Retina (tissue), 1 donor: ENCODE measurements around the gene LRRC45.
"Not testable (repeated sequence)": the region's sequence is repeated elsewhere in the genome, so short reads cannot be mapped to it uniquely, and the experiment has no call there.

ENCODE experiments used
- DNase-seq: peaks from one replicate; pipeline ENCODE4 v3.0.0-alpha.2; 2016

Gene LRRC45

DNA sequence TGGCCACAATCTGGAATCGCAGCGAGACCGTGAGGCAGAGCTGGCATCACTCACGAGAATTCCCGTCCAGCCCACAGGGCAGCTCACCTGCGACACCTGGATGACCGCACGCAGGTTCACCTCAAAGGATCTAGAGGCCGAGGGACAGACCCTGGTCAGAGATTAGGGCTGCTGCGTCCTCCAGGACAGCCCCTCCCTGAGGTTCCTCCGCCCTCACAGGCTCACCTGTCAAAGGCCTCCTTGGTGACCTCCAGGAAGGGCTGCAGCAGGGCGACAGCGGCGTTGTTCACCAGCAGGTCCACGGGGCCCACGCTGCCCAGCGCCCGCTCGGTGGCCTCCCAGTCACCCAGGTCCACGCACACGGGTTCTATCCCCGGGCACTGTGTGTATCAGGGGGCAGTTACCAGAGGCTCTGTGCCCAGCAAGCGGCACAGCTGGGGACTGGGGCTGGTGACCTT, 13.6 kb downstream of the LRRC45 start:
- DNase-seq: no peak

DNA sequence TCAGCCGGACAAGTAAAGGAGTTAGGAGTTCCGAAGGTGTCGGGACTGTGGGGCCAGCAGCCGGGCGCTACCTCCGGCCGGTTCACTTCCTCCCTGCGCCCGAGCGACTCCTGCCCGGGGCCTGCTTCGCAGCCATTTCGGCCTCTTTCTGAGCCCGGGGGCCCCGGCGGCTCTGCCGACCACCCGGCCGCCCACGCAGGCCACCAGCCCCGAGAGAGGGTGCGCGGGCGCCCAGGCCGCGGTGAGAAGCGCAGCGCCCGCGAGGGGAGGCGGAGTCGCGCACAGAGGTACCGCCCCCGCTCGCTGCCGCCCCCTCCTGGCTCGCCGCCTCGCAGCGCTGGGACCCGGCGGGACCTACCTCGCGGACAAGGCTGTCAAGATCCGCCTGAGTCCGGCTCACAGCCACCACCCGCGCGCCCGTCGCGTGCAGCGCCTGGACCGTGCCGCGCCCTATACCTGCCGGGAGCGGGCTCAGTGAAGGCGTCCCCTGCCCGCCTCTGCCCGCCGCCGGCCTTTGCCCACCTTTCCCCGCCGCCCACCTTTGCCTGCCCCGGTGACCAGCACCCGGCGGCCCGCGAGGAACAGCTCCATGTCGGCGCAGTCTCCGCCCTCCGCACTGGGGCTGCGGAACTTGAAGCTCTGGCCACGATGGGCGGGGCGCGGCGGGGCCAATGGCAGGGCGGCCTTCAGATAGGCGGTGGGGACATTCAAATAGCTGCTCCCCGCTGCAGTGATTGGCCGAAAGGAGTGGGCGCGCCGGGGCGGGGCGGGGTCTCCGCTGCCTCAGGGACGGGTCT, 14.2 kb downstream of the LRRC45 start, which contains the start of gene DCXR:
Gene DCXR, minus strand, starts transcription at position 606 of the 797 bp plus-strand sequence. Its CDS starts 15 bp downstream, at position 591.
- peak; percentile 98 for DNase-seq

DNA sequence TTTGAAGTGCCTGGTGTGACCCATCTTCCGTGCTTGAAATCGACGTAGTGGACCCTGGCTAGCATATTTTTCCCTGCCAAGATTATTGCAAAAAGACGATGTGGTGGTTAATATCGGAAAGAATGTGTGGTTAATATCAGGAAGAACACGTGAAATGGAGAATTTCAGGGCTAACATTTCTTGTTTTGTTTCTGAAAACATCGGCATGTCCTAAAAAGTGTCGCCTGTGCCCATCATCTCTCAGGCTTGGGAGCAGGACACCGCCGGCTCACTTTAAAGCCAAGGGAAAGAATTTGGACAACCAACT, 14.7 kb downstream of the LRRC45 start:
- no peak for DNase-seq

DNA sequence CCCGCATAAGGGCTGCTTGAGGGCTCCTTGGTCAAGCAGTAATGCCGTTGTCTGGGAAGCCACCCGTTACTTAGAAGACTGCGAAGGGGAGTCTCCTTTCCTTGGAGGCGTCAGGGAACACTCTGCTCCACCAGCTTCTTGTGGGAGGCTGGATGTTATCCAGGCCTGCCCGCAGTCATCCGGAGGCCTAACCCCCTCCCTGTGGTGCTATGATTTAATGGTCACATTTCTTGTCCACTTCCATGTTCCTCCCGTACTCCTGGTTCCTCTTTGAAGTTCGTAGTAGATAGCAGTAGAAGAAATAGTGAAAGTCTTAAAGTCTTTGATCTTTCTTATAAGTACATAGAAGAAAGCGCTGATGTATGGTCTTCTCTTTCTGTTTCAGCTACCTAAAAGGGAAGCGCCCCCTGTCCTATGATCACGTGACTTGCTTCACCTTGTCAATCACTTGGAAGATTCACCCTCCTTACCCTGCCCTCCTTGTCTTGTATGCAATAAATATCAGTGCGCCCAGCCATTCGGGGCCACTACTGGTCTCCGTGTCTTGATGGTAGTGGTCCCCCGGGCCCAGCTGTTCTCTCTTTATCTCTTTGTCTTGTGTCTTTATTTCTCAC, 15.8 kb downstream of the LRRC45 start:
- not testable (repeated sequence) for DNase-seq

DNA sequence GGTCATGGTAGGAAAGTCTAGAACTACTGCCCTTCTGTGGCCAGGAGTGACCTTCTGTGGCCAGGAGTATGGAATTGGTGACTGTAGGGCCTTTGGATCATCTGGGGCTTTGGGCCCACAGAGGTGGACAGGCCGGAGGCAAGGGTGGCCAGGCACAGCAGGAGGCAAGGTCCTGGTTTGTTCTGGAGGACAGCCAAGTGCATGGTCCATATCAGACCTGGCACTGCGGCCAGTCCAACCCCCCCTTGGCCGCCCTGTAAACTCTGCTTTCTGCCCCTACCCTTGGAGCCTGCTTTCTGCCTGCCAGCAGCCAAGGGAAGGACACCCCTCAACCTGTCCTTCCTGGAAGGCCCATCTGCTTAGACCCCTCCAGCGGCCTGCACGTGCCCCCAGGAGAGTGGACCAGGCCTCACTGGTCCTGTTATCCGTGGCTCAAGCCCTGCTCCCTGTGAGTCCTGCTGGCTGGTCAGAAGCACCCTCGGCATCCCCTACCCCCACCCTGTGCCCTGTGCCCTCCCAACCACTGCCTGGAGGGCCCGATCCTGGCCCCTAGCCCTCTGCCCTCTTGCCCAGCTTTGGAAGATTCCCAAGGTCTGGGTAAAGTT, 16.7 kb downstream of the LRRC45 start:
- DNase-seq: no peak

DNA sequence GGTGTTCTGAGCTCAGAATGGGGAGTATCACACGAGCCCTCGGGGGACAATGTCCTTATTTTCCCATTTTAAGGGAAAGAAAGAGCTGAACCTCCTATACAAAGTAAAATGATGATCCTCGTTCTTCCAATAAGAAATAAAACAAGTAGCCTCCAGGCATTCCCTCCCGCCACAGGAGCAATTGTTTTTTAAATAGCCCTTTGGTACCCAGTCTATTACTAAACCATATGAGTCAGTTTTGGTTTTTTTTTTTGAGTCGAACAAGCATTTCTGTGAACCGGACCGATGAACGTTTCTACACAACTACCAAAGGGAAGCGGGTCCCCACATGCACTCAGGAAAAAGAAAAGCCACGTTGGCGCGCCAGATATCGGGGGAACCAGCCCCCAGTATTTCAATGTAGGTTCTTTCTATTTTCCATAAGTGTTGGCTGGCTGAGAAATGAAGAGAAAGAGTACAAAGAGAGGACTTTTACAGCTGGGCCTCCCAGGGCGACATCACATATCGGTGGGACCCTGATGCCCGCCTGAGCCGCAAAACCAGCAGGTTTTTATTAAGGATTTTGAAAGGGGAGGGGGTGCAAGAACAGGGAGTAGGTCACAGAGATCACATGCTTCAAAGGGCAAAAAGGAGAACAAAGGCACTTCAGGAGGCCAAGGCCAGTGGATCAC, 18.2 kb downstream of the LRRC45 start:
- DNase-seq: no peak

DNA sequence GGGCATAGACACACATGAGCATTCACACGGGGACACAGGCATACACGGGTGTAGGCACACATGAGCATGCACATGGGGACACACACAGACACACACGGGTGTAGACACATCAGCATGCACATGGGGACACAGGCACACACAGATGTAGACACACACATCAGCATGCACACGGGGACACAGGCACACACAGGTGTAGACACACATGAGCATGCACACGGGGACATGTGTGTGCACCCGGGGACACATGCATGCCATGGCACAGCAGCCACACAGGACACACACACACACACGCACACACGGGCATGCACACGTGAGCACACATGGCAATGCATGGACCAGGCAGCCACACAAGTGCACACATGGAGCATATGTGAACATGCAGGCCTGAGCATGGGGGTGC, 19.5 kb downstream of the LRRC45 start:
- no peak for DNase-seq

DNA sequence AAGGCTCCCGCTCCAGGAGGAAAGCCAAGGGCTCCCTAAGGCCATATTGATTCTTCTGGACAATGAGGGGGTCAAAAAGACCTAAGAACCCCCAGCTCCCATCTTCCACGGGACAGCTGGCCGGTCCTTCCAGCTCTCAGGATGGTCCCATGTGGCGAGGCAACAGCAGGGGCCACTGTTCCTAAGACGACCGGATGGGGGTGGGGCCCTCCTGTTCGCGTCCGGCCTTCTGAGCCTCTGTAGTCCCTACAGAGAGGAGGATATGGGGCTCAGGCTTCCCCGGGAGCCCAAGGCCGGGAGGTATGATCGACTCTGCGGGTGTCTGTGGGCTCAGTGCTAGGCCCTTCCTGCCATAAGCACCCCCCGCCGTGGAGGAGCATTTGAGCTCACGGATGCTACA, 20.4 kb downstream of the LRRC45 start:
- DNase-seq: no peak

DNA sequence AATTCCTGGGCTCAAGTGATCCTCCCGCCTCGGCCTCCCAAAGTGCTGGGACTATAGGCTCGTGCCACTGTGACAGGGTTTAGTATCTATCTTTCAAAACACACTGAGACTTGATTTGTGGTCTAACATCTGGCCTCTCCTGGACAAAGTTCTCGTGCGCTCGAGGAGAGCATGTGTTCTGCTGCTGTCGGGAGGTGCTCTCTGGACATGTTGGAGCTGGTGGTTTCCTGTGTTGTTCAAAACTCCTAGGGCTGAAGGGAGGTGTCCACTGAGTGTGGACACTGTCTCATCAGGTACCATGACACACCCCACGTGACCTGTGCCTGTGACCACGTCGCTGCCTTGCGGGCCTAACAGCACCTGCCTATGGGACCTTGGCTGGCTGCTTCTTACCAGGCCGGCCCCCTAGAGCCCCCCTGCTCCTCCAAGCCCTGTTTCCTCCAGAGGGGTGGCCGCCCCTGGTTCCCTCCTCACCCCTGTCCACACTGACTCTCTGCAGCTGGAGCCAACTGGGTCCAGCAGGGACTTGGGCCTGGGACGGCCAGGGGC, 22.9 kb downstream of the LRRC45 start:
- no peak for DNase-seq

DNA sequence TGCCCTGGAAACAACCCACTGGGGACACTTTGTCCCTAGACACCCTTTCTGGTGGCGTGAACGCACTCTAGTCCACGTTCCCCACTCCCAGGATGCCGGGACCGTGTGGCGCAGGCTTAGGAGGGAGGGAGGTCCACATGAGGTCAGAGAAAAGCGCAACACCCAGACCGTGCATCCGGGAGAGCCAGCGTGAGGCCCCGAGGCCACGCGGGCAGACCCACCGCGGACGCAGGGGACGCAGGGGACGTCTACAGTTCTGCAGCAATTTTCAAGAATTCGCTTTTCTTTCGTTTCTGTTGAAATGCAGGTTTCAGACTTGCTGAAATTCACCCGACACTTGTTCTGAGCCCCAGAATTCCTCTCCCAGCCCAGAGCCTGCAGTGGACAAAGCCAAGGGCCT, 23.8 kb downstream of the LRRC45 start:
- no peak for DNase-seq

DNA sequence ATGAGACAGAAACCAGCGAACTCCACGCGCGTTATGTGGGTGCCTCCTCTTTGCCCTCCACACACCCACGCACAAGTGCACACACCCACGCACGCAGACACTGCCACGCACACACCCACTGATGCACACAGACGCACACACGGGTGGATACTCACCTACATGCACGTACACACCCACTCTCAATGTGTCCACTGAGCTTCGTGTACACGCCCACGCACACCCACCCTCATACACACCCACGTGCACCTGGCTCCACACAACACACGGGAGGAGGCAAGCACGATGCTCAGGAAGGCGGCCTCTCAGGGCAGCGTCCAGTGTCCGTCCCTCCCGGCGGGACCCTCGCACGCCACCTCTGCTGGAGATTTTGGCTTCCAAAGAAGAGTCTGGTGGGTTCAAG, 24.3 kb downstream of the LRRC45 start:
- DNase-seq: no peak

DNA sequence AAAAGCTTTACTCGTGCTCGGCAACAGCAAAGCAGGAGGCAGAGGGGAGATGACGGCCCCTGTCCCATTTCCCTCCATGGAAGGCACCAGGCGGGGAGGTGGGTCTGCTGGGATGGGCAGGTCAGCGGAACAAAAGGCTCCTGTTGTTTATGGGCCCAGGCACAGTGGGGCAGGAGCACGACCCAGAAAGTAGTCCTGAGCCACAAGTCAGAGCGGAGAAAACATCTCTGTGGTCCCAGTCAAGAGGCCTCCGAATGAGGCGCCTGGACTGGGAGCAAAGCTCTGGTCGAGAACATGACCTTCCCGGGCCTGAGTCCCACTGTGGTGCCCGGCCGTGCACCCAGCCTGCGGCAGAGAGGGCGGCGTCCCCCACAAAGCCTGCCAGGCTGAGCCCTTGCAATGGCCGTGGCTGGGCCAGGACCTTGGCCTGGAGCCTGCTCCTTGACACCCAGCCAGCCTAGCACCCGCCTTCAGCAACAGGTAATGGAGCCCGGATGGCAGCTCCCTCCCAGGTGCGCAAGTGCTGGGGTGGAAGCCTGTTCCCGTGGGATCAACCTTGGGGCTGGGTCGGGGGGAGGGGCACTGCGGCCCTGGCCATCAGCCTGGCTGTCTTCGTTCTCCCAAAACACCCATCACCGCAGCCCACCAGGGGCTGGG, 24.9 kb downstream of the LRRC45 start:
- no peak for DNase-seq

DNA sequence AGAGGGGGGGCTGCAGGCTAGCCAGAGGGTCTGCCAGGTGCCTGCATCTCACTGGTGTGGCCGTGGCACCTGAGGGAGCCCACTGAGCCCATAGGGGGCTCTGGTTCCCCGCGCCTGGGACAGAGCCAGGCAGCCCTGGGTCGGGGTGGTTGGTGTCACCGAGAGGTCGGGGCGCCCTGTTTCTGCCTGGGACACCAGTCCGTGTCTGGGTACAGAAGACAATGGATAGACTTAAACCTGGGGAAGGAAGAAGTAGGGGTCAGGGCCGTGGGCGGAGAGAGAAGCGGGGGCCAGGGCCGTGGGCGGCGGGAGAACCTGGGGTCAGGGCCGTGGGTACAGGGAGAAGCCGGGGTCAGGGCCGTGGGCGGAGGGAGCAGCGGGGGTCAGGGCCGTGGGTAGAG, 25.5 kb downstream of the LRRC45 start:
- no peak for DNase-seq

DNA sequence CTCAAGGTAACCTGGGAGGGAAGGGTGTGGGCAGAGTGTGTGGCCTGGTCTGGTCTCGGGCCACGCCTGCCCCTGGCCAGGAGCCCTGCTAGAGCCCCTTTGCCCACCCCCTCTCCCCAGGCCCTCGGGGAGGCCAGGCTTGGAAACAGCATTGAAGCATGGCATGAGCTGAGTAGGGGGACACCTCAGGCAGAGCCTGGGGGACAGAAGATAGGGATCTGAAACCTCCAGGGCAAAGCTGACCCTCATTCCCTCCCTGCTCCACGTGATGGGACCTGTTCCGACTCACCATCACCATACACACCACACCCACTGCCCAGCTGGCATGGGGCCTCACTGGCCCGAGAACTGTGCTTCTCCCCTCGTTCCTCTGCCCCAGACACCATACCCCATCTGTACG, 26.0 kb downstream of the LRRC45 start:
- no peak for DNase-seq

DNA sequence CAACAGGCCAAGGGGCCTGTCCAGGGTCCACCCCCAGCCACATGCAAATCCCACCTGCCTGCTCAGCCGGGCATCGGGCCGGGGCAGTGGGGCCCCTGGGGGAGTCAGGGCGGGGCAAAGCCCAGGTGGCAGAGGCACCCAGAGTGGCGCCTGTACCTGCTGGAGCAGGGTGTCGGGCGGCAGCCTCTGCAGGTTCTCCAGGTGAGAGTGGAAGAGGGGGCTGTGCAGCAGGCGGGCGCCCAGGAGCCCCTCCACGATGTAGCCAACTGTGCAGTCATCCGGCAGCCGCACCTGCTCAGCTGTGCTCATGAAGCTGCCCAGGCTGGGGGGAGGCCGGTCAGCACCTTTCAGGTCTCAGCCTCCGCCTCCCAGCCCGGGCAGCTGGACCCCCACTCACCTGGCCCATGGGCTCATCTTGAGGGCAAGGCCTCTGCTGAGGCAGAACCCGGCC, 26.4 kb downstream of the LRRC45 start:
- DNase-seq: no peak

DNA sequence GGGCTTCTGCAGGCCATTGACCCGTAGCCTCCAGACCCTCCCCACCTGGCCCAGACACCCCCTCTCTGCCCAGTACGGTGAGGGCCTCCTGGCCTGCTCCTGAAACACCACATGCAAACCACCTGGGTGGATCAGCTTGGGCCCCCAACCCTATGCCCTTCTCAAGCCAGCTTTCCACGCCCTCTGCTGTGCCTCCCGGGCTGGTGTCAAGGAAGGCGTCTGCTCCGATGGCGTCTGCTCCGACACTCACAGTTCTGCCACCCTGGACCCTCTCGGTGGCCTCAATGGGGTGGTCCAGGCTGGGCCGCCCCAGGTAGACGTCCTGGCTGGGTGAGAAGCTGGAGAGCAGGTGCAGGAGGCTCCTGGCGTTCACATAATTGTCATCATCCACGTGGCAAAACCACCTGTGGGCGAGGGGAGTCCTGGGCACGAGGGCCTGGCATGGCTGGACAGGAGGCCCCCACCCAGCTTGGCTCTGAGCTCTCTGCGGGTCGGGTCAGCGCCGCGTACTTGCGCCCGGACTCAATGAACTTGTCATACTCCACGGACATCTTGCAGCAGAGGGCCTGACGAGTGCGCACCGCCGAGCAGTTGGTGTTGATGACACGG, 27.2 kb downstream of the LRRC45 start:
- no peak for DNase-seq

DNA sequence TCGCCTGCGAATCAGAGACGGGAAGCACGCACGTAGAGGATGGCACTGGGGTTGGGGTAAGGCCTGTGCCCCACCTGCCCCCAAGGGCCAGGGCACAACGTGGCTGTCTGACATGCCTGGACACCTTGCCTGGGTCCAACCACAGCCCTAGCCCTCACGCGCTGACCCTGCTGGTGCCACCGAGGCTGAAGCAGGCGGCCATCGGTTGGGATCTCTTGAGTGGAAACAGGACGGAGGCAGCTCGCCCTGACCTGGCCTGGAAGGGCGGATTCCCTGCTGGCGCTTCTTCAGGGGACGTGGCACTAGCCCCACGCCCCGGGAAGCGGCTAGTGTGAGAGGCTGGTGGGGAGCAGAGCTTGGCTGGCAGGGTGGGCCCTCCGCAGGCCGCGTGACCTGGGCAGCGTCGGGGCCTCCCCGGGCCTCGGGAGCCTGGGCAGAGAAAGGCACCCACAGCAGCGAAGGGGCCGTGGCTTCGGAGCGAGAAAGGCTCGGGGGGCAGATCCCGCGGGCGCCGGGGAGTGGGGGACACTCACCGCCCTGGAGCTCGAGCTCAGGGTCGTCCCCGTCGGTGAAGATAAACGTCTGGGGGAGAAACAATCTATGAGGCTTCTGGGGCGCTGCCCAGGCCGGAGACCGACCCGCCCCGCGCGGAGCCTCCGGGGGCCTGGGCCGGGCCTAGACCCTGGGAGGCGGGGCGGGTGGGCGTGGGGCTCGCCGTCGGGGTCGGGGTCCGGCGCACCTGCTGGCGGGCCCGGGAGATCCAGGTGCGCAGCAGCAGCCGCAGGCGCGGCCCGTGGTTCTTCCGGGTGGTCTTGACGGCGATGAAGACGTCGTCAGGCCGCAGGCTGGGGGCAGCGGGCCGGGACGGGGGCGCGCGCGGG, 27.9 kb downstream of the LRRC45 start:
- no peak for DNase-seq

DNA sequence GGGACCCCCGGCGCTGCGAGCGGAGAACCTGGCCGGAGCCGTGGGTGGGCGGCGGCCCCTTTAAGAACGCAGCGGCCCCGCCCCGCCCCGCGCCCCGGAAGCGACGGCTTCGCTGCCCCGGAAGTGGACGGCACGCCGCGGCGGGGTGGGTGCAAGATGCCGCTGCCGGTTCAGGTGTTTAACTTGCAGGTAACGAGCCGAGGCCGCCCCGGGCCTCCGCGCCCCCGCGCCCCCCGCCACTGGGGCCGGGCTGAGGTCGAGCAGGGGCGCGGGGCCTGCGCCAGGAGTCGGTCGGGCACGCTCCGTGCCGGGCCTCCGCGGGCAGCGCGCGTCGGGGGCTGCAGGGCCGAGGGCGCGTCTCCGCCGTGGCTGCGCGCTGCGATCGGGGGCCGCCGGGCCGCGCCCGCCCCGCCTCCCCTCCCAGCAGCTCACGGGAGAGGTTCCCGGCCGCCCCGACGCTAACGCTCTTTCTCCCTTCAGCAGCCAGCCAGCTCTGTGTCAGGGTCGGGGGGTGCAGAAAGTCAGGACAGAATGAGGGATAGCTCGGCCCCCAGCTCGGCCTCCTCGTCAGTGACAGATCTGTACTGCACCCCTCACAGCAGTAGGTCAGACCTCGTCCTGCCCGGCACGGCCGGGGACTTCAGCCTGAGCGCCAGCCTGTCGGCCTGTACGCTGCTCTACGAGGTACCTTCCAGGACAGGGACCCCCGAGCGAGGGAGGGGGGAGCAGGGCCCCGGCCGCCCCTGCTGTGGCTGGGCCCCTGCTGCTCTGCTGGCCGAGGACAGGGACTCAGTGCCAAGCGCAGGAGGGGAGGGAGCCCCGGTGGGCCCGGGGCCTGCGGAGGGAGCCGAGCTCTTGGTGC, 28.9 kb downstream of the LRRC45 start, which contains the start of the genes GPS1 and RFNG:
Gene GPS1, plus strand, starts transcription at position 123 of the 862 bp plus-strand sequence. Its CDS starts 34 bp downstream, at position 157.
Gene RFNG, minus strand, starts transcription at position 36 of the 862 bp plus-strand sequence. CDS start 45 bp downstream, outside the sequence.
- DNase-seq: peak; percentile 65

DNA sequence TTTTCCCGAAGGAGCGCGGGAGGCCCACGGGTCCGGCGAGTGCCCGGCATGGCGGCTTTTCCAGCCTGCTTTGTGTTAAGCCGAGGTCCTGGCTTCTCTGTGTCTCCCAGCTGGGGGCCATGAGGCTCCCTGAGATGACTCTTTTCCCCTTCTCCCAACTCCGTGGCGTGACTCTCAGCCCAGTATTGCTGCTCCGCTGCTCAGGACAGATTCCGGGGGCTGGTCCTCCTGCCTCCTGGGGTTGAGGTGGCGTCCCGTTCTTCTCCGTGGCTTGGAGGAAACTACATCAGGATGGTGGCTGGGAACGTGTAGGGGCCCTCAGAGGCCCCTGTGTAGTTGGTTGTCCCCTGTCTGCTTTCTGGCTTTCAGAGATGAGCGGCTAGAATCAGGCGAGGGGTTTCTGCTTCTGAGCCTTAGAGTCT, 29.5 kb downstream of the LRRC45 start:
- DNase-seq: no peak

DNA sequence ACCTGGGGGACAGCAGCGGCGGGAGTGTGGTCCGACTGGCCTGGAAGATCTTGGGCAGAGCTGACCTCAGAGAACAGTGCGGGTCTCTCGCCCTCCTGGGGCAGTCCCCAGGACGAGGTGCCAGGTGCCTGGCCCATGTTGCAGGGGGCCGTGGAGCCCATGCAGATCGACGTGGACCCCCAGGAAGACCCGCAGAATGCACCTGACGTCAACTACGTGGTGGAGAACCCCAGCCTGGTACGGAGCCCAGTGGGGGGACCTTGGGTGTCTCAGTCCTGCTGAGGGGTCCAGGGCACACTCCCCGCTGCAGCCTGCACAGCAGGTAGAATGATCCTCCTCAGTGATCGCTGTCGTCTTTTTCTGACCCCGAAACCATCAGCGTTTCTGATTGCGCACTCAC, 30.0 kb downstream of the LRRC45 start:
- DNase-seq: no peak
